Globus pallidus (tissue), 1 donor: Measurements from ENCODE around the gene CPSF7.
A peak's percentile ranks its signal among the peaks of the same experiment; 100 is the strongest.
"Not testable (repeated sequence)": the region's sequence is repeated elsewhere in the genome, so short reads cannot be mapped to it uniquely, and the experiment has no call there.

Experiments
- DNase-seq: peaks from one replicate; pipeline ENCODE4 v3.0.0-alpha.2; 2015; ENCODE audit warnings: low spot score

Gene CPSF7

GRCh38 chr11:61429691-61430582, at the start of gene CPSF7, which contains the start of gene SDHAF2:
CPSF7 (minus strand) TSS chr11:61429975; CDS start chr11:61429235, 740 bp downstream.
SDHAF2 (plus strand) TSS chr11:61430124; CDS start chr11:61430147, 23 bp downstream.
- DNase-seq: peak; percentile 95

- peak; percentile 11 for DNase-seq
Measured at GRCh38 chr11:61477727-61478148, 48.0 kb upstream of the CPSF7 start.

- DNase-seq: no peak
Measured at GRCh38 chr11:61477126-61477525, 47.4 kb upstream of the CPSF7 start.

GRCh38 chr11:61476371-61476770, 46.6 kb upstream of the CPSF7 start:
- no peak for DNase-seq

- DNase-seq: no peak
Measured at GRCh38 chr11:61475433-61475832, 45.7 kb upstream of the CPSF7 start.

GRCh38 chr11:61474013-61474643, 44.4 kb upstream of the CPSF7 start:
- no peak for DNase-seq

GRCh38 chr11:61473370-61474012, 43.7 kb upstream of the CPSF7 start:
- DNase-seq: no peak

GRCh38 chr11:61472868-61473267, 43.1 kb upstream of the CPSF7 start:
- DNase-seq: peak; percentile 41

- no peak for DNase-seq
Measured at GRCh38 chr11:61472282-61472681, 42.5 kb upstream of the CPSF7 start.

GRCh38 chr11:61468002-61468401, 38.2 kb upstream of the CPSF7 start:
- no peak for DNase-seq

- DNase-seq: not testable (repeated sequence)
Measured at GRCh38 chr11:61467602-61468001, 37.8 kb upstream of the CPSF7 start.

- no peak for DNase-seq
Measured at GRCh38 chr11:61460986-61461385, 31.2 kb upstream of the CPSF7 start.

GRCh38 chr11:61460474-61460881, 30.7 kb upstream of the CPSF7 start:
- DNase-seq: peak; percentile 33

- no peak for DNase-seq
Measured at GRCh38 chr11:61454520-61454919, 24.7 kb upstream of the CPSF7 start.

GRCh38 chr11:61453695-61454094, 23.9 kb upstream of the CPSF7 start:
- no peak for DNase-seq

- DNase-seq: no peak
Measured at GRCh38 chr11:61452825-61453224, 23.1 kb upstream of the CPSF7 start.

GRCh38 chr11:61448552-61448927, 18.8 kb upstream of the CPSF7 start:
- DNase-seq: no peak

GRCh38 chr11:61447601-61448551, 18.1 kb upstream of the CPSF7 start:
- DNase-seq: no peak

GRCh38 chr11:61446211-61446651, 16.5 kb upstream of the CPSF7 start:
- DNase-seq: peak; percentile 84

GRCh38 chr11:61445516-61445915, 15.7 kb upstream of the CPSF7 start:
- DNase-seq: no peak

- no peak for DNase-seq
Measured at GRCh38 chr11:61442616-61443015, 12.8 kb upstream of the CPSF7 start.
